Epithelial cell of proximal tubule (primary cell): Measurements from ENCODE around the gene SGCA. TPM values are rescaled to one million over a fixed set of nuclear protein-coding genes. Genes with fewer than 3 reads are reported as not detected.
A peak's percentile ranks its signal among the peaks of the same experiment; 100 is the strongest.

ENCODE experiments used
- DNase-seq: peaks from one replicate; pipeline ENCODE4 v3.0.0-alpha.2; 2011; ENCODE audit warnings: low read depth
- H3K4me3 ChIP-seq: 2 replicates; pipeline ENCODE4 v1.5.1; 2011; ENCODE audit warnings: low read depth, mild to moderate bottlenecking, low read length
- total RNA-seq: library from RNA; depleted of rRNA; stranded (reverse); fragments of >200 nt; gene quantifications from 2 replicates; pipeline ENCODE4 v1.2.3, GENCODE V29; 2015
- TF ChIP-seq, protein P1 (sequence below): conservative IDR thresholded peaks from 2 replicates; pipeline ENCODE4 v1.5.1; 2012; ENCODE audit warnings: low read depth, mild to moderate bottlenecking, low read length

The SGCA gene
- total RNA-seq, 1 donor from 2014 or later = 0.69 TPM

GRCh38 chr17:50175035-50175807, 9.4 kb downstream of the SGCA start:
- no peak overlapping the region for H3K4me3 ChIP-seq
- TF ChIP-seq, protein P1, sequence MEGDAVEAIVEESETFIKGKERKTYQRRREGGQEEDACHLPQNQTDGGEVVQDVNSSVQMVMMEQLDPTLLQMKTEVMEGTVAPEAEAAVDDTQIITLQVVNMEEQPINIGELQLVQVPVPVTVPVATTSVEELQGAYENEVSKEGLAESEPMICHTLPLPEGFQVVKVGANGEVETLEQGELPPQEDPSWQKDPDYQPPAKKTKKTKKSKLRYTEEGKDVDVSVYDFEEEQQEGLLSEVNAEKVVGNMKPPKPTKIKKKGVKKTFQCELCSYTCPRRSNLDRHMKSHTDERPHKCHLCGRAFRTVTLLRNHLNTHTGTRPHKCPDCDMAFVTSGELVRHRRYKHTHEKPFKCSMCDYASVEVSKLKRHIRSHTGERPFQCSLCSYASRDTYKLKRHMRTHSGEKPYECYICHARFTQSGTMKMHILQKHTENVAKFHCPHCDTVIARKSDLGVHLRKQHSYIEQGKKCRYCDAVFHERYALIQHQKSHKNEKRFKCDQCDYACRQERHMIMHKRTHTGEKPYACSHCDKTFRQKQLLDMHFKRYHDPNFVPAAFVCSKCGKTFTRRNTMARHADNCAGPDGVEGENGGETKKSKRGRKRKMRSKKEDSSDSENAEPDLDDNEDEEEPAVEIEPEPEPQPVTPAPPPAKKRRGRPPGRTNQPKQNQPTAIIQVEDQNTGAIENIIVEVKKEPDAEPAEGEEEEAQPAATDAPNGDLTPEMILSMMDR = no peak
- no peak for DNase-seq

DNA sequence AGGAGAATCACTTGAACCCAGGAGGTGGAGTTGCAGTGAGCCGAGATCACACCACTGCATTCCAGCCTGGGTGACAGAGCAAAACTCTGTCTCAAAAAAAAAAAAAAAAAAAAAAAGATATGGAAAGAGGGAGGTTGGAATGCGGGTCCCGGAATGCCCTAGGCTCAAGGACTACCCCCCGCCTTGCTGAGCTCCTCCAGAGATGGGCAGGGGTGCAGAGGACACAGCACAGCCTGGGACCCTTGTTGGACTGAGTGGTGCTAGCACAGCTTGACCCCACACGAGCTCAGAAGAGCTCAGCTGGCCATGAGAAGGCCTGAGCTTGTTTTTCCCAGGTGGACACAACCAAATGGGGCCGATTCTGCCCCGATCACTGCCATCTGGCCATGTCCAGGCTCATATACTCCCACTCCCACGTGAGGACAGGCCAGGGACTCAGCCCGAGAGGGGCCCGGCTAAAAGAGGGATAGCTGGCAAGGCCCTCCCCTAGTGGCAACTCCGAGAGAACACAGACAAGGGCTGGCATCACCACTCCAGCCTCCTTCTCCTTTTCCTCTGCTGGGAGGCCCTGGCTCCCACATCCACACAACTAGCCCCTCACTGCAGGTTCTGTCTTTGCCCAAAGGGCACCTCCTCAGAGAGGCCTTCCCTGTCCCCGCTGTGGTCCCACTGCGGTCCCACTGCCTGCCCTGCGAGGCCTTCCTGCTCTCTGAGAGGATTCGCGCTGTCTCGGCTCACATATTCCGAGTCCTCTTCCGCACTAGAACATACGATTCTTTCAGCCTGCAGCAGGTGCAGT, 11.0 kb downstream of the SGCA start:
- DNase-seq = no peak
- TF ChIP-seq, protein P1 = no peak

GRCh38 chr17:50177476-50177875, 11.7 kb downstream of the SGCA start:
- H3K4me3 ChIP-seq = no peak overlapping the region
- TF ChIP-seq, protein P1 = no peak
- DNase-seq = no peak

More for the DNA sequence above, 11.0 kb downstream of the SGCA start:
- H3K4me3 ChIP-seq = no peak overlapping the region

DNA sequence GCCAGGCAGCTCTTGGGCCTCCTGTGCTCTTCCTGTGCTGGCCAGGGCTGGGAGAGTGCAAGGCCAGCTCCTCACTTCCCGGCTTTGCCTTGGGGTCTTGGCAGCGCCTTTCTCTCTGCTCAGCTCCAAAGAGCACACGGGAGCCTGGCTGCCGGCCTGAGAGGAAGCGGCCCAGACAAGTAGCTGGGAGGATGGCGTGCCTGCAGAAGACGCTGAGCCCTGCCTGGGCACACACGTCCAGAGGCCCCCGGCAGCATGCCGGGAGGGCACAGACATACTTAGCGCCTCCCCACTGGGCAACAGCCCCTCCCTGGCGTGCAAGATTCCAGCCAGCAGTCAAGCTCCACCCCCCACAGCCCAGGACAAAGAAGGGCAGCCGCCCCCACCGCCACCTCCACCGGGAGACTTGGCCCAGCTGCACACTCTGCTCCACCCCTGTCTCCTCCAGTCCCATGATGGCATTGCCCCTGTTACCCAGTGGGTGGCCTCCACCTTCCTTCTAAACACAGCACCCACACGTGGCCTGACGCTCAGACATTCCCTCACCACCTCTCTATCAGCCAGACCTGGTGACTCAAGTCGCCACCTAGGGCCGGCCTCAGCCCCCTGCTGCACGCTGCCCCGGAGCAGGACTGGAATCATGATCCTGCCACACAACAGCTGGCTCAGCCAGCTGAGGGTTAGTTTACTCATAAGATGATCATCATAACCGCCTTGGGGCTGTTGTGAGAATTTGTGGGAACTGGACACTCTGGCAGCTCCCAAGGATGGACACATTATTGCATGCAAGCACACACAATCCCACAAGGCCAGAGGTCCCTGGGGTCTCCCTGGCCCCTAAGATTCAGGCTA, 12.4 kb downstream of the SGCA start:
- H3K4me3 ChIP-seq = peak overlapping the region; percentile 22
- no peak for DNase-seq
- TF ChIP-seq, protein P1 = peak; percentile 66

GRCh38 chr17:50180111-50180510, 14.3 kb downstream of the SGCA start:
- TF ChIP-seq, protein P1 = no peak
- no peak for DNase-seq
- H3K4me3 ChIP-seq = no peak overlapping the region

DNA sequence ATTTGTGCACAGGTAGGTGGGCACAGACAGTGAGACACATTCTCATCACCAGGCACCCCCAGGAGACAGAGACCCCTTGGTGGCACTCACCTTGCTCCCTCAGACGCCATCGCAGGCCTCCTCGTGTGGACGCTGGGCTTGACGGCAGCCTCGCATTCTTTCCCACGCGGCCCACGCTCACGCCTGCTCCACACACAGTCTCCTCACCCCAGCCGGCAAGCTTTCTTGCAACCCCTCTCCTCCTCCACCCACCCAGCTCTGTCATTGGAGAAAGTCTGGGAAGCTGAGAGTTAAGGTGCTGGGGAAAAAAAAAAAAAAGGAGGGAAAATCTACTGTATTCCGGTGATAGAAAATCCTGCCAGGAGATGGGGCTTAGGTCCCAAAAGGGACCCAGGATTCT, 14.8 kb downstream of the SGCA start:
- H3K4me3 ChIP-seq = no peak overlapping the region
- no peak for DNase-seq
- TF ChIP-seq, protein P1 = no peak
